ENCODE measurements around the gene CSRP2.

CSRP2 gene

GRCh38 chr12:76810671-76811419, 68.0 kb downstream of the CSRP2 start:
- H3K4me3 ChIP-seq (ENCODE audit: low read length): no peak overlapping the region
- no peak for TF ChIP-seq ZNF274 (IDR thresholded peaks at IDR 0.05; ENCODE audit: low read depth, low read length)
